Measurements from ENCODE around the gene RAD17.

DNA sequence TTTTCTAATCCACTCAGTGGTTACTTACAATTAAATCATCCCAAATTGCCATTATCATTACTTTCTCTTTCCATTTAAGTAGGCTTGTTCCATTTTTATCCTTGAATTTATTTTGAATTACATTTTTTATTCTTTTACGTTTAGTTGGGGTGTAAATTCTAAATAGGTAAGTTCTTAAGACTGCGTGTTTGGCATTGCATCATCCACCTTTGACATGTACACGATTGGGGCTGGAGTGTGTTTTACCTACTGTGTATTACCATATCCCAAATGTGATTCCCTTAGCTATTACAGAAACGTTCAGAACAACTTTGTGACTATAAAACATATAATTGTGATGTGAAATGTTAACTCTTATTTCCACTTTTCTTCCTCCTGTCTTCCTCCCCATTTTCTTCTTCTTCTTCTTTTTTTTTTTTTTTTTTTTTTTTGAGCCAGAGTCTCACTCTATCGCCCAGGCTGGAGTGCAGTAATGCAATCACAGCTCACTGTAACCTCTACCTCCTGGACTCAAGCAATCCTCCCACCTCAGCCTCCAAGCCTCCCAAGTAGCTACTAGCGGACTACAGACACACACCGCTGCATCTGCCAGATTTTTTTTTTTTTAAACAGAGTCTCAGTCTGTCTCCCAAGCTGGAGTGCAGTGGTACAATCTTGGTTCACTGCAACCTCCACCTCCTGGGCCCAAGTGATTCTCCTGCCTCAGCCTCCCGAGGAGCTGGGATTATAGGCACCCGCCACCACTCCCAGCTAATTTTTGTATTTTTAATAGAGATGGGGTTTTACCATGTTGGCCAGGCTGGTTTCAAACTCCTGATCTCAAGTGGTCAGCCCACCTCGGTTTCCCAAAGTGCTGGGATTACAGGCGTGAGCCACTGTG is 62.0 kb downstream of the RAD17 start:
- TF ChIP-seq, protein P1, sequence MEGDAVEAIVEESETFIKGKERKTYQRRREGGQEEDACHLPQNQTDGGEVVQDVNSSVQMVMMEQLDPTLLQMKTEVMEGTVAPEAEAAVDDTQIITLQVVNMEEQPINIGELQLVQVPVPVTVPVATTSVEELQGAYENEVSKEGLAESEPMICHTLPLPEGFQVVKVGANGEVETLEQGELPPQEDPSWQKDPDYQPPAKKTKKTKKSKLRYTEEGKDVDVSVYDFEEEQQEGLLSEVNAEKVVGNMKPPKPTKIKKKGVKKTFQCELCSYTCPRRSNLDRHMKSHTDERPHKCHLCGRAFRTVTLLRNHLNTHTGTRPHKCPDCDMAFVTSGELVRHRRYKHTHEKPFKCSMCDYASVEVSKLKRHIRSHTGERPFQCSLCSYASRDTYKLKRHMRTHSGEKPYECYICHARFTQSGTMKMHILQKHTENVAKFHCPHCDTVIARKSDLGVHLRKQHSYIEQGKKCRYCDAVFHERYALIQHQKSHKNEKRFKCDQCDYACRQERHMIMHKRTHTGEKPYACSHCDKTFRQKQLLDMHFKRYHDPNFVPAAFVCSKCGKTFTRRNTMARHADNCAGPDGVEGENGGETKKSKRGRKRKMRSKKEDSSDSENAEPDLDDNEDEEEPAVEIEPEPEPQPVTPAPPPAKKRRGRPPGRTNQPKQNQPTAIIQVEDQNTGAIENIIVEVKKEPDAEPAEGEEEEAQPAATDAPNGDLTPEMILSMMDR (conservative IDR thresholded peaks at IDR 0.05; ENCODE audit: low read depth, low read length), result no peak
- no peak for TF ChIP-seq EZH2 (IDR thresholded peaks at IDR 0.05; ENCODE audit: borderline replicate concordance, low read depth, low read length, poor library complexity, severe bottlenecking)

All from A673 (cell line).